HG03159 (cell line): ENCODE measurements around the gene CSNK2A2.

Source experiments
- ATAC-seq: cut with Tn5 transposase; IDR thresholded peaks from one replicate; pipeline ENCODE4 v1.9.1; 2021; ENCODE audit warnings: mild to moderate bottlenecking, moderate library complexity; ENCODE audit not compliant: unreplicated experiment

Gene CSNK2A2

DNA sequence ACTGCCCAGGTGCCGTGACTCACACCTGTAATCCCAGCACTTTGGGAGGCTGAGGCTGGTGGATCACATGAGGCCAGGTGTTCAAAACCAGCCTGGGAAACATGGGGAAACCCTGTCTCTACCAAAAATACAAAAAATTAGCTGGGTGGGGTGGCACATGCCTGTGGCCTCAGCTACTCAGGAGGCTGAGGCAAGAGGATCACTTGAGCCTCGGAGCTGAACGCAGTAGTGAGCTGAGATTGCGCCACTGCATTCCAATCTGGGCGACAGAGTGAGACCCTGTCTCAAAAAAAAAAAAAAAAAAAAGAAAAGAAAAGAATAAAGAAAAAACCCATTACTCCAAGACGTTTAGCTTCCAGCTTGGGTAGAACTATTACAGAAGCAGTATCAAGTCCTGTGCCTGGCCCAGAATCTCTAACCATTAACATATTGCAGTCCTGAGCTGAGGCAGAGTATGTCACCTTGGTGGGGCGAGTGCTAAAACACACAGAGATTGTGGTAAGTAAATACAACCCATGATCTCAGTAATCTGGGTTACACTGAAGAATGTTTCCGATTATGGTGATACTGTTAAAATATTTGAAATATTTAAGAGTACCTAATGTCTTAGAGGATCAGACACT, 45.5 kb downstream of the CSNK2A2 start:
- no peak for ATAC-seq

DNA sequence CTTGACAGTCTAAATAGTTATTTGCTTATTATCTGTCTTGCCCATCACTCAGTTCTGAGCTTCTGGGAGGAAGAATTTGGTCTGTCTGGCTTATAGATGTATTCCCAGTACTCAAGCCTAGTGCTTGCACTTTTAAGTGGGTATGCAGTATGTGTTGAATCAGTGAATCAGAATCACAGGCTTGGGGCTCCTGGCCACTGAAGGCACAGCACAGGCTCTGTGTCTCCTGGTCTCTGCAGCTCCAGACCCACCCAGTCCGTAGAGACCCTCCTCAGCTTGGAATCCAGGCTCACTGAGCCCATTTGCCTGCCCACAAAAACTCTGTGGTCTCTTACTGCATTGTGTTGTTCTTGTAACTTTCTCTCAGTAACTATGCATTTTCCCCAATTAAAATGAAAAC, 49.4 kb downstream of the CSNK2A2 start:
- no peak for ATAC-seq

DNA sequence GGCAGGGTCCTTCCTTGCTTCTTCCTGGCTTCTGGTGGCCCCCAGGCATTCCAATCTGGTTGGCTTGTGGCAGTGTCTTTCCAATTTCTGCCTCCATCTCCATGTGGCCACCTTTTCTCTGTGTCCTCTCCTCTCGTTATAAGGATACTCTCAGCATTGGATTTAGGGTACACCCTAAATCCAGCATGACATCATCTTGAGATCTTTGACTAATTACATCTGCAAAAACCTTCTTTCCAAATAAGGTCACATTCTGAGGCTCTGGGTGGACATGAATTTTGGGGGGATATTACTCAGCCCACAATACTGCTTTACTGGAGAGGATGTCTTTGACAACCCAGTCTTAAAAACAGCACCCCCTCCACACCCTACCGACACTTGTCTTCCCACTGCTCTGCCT, 49.8 kb downstream of the CSNK2A2 start:
- ATAC-seq = no peak

DNA sequence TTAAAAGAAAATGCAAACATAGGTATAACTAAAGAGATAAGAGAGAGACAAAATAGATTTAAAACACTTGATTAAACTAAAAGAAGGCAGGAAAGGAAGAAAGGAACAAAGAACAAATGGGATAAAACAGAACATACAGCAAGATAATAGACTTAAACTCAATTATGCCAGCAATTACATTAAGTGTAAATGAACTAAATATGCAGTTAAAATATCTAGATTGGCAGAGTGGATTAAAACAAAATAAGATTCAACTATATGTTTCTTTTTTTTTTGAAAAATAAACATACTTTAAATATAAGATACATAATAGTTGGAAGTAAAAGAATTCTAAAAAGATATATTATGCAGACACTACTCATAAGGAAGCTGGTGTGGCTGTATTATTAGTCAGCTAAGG, 59.1 kb downstream of the CSNK2A2 start:
- ATAC-seq = no peak

DNA sequence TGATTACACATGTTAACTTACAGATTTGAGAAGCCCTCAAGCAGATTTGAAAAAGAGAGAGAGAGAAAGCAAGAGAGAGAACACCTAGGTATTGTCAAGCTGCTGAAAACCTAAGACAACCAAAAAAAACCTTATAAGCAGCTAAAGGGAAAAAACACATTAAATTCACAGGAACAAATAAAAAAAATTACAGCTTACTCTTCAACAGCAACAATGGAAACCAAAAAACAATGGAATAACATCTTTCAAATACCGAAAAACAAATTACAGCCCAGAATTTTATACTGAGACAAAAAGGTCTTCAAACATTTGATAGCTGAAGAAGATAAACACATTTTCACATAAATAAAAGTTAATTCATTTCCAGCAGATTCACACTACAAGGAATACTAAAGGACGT, 60.3 kb downstream of the CSNK2A2 start:
- ATAC-seq = no peak

DNA sequence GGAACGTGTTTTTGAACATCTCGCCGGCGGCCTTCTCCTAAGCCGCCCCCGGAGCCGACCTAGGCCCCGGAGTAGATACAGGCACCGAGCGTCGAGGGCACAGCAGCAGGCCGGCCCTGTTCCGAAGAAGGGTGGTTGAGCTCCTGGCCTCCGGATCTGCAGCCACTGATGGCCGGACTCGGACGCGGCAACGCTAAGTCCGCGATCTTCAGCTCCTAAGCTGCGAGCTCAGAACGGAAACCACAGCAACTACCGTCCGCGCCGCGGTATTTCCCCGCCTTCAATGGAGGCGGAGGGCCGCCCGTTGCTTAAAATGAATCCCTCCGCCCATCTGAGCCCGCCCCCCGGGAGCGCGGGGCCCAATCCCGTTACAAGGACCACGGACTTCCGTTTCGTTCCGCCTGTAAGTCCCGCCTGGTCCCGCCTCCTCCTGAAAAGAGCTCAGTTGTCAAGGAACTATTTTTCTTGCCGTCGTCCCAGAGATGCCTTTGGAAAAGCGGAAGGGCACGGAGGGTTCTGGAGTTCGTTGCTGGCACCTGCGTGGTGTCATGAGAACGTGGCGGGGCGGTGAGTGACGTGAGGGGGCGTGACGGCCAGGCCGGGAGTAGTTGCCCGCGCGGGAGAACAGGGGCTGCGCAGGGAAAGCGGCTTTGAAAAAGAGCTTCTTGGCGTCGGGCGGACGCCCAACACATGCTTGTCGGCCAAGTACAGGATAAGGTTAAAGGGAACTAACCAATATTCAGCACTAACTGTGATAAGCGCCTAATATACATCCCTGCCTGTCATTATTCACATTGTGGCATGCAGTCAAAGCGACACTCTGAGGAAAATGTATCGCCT, 68.6 kb downstream of the CSNK2A2 start, which contains the start of gene CFAP20:
Gene CFAP20 (minus strand): TSS at position 285 of the 840 bp plus-strand sequence. CDS start 266 bp downstream, at position 19.
- ATAC-seq = peak; percentile 78

DNA sequence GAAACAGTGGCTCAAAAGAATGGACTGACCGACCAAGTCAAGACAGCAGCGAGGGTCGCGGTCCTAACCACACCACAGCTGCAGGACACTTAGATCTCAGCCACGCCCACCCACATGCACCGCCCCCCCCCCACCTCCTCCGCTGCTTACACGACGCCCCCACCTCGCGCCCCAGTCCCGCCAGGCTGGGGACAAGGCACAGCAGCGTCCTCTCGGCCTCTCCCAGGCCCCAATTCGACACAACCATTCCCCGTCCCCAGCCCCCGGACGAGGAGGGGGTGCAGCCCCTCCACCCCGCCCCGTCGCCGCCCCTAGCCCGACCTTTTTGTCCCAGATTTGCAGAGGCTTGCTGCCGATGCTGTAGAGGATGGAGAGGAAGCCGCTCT, 69.2 kb downstream of the CSNK2A2 start:
- peak; percentile 2 for ATAC-seq

DNA sequence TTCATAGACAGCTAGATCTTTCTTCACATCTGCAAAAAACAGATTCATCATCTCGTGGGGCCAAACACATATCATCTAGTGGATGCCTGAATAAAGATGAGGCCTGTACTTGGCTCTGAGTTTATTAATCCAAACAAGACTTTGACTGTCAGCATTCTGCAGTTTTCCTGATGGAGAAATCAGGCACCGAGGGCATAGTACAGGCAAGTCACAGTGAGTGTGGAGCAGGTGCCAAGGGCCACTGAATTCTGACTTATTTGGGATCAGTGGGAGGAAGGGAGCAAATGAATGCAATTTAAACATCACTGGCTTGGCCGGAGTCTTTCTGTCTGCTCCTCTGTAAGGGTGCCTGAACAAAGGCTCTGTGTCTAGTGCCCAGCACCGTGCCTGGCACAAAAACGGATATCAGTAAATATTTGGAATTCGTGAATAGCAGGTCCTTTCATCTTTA, 69.7 kb downstream of the CSNK2A2 start:
- ATAC-seq = no peak

DNA sequence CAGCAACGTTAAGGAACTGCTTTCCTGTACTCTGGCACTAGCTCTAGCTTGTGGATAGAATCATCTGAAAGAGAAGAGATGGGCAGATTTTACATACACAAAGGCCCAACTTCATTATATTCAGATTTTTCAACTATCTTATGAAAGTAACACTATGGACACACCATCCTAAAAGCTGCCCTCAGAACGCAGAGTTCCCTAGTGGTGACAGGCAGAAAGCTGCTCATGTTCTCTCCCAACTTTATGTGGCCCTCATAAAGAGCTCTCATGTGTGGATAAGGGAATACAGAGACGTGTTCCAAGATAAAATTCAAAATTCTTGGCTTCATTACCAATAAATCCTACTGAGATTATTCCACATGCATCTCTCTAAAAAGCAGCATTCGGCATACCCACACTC, 70.3 kb downstream of the CSNK2A2 start:
- no peak for ATAC-seq

DNA sequence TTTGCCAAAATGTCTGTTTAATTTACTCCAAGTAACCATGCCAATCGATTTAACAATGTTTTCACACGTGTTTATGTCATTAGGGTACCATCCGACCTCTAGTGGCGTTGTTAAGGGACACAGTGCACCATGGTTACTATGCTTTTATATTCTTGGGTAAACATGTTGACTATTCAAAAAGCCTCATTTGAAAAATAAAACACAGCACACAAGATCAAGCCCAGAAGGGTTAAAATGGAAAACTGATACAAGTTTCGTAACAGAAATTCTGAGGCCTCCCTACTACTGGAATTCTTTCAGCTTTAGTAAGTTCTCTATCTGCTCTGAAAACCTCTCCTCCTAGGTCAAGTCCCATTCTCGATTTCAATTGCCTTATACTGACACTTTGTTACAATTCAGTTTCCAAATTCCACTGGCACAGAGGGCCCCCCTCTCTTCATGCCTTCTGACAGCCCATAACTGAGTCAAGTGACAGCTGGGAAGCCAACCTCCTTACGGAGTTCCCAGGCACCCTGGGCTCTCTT, 70.8 kb downstream of the CSNK2A2 start:
- peak; percentile 35 for ATAC-seq

DNA sequence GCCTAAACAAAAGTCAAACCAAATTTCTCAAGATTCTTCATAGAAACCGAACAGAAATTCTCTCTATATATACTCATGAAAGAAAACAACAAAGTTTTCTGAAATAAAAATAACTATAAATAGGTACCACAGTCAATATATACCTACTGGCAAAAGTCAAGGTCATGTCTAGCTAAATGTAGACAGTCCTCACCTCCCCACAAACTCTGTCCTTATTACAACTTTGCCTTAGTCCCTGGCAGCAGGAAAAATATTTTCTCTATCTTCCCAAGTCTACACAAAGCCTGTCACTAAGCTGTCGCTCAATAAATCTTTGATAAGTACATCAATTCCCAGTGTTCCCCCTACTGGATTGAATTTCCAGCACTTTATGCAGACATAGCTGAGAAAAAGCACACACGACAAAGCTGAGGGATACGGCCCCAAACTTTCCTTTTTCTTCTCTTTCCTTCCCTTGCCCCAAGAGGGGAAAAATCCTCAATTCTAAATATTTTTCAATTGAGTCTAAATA, 71.4 kb downstream of the CSNK2A2 start:
- no peak for ATAC-seq

DNA sequence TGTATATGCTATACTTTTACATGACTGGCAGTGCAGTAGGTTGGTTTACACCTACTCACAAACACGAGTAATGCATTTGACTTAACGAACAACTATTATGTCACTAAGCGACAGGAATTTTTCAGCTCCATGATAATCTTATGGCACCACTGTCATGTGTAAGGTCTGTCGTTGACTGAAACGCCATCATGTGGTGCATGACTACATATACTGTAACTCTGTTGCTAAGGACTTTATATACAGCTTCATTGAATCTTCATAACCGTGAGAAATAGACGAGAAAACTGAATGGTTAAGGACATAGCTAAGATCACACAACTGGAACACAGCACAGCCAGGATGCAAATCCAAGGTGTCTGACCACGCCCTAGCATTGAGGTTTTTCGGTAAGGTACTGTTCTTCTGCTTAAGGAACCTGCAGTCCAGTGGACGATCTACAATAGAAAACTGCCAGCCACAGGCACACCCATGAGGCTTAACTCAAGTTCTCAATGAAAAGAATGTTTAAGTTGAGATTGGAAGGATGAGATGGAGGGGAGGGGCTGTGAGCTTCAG, 72.0 kb downstream of the CSNK2A2 start:
- ATAC-seq = no peak

DNA sequence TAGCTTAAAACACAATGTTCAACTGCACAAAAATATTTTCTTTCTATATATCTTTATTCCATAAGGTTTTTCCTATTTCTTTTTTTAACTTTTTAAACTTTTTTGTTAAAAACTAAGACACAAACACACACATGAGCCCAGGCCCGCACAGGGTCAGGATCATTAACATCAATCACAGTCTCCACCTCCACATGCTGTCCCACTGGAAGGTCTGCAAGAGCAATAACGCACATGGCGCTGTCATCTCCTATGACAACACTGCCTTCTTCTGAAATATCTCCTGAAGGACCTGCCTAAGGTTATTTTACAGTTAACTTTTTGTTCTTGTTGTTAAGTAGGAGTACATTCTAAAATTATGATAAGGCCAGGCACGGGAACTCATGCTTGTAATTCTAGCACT, 72.9 kb downstream of the CSNK2A2 start:
- no peak for ATAC-seq

DNA sequence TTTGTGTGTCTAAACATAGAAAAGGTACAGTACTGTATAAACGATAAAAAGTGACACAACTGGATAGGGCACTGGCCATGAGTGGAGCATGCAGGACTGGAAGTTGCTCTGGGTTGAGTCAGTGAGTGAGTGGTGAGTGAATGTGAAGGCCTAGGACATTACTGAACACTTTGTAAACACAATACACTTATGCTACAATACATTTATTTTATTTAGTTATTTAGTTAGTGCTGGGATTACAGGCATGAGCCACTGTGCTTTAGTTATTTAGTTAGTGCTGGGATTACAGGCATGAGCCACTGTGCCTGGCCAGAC, 73.3 kb downstream of the CSNK2A2 start:
- no peak for ATAC-seq

DNA sequence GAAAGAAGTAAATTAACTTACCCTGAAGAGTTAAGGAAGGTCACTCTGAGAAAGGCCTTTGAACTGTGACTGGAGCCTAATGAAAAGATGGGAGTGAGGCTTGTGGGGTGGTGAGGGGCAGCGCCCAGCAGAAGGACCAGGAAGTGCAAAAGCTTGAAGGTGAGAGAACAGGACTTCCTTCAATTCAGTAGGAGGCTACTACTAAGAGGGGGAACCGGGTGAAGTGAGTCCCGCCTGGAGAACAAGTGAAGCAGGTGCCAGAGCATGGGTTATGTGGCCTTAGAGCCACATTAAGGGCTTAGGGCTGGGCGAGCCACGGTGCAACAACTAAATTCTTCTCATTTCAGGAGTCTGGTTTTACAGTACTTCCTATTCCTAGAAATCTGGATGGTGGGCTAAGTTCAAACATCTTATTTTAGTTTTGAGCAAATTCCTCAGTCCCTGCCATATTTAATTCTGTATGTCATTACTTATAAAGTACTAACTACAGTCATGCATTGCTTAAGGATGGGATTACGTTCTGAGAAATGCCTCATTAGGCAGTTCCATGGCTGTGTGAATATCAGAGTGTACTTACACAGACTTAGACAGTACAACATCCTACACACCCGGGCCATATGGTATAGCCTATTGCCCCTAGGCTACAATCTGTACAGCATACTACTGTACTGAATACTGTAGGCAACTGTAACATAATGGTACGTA, 73.9 kb downstream of the CSNK2A2 start:
- ATAC-seq = no peak

DNA sequence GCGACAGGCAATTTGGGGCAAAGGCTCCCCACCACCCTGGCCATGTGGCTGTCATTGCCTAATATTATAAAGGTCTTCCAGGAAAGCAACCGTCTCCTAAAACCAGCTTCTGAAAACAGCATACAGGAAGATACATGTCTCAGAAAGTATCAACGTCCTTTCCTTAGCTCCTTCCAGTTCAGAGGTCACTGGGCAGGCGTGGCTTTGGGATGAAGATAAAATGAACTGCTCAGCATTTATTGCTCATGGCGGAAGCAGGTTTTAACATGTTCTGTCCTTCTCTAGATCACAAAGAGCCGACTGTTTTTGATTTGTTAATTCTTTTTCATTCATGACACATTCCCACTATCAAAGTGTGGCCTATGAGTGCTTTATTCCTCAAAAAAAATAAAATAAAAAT, 76.8 kb downstream of the CSNK2A2 start:
- ATAC-seq = no peak

DNA sequence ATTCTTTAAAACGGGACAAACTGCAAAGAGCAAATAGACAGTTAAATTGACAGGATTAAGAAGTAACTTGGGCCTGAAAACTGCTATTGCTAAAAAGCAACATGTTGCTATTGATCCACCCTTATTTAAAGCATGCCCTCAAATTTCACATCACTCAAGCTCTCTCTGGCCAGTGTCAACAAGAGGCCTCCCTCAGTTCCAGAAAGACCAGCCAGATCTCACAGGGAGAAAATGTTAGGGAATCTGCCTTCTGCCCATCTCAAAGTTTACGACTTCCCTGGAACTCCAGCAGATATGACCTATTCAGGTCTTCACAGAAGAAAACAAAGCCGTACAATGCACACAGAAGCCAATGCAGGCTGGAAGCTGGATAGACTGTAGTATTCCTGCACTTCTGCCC, 77.7 kb downstream of the CSNK2A2 start:
- ATAC-seq = no peak

DNA sequence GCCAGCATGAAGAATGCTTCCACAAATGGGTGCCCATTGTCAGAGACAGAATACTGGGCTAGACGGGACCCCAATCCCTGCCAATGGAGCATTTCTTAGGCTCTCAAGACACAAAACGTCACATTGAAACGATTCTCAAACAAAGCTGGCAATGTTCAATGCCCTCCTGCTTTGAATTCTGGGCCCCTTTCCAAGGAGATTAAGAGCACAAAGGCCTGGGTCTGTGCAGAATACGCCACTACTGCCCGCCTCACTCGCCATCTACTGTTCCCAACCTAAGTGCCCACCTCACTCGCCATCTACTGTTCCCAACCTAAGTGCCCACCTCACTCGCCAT, 78.4 kb downstream of the CSNK2A2 start:
- no peak for ATAC-seq

DNA sequence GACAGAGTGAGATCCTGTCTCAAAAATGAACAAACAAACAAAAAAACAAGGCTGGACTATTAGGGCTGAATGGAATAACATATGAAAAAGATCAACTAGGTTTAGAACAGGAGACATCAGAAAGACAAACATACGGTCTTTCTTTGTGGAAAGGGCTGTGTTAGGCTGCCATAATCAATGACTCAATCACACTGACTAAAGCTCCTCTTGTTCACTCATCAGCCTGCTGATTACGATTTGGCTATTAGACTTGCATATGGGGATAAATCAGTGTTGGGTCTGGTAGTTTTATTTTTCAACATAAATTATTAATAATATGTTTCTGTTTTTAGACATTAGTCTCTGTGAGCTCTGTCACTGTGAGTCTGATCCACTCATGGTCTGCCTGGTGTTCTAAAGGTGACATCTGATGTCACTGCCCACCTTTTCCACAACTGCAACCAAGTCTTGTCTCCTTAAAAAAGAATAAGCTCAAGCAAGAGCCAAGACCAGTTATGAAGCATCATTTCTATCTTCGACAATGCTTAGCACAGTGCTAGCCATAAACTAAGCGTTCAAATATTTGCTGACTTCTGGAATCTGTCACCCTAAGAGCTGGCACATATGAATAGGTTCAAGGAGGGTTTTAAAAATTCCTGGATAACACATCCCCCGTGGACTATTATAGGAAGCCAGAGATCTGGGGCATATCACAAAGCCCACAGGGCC, 79.0 kb downstream of the CSNK2A2 start:
- ATAC-seq = no peak

DNA sequence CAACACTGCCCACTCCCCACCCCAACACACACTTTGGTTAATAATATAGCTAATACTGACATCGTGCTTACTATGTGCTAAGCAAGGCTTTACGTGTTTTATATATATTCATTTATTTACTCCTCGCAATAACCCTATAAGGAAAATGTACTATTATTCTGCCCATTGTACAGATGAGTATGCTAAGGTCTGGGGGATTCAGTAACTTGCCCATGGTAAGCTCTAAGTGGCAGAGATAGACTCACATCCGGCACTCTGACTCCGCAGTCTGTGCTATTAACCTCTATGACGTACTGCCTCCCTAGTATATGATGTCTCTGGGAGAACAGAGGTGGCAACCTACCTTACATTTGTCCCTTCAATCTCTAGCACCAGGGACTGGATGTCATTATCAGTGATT, 81.4 kb downstream of the CSNK2A2 start:
- no peak for ATAC-seq

DNA sequence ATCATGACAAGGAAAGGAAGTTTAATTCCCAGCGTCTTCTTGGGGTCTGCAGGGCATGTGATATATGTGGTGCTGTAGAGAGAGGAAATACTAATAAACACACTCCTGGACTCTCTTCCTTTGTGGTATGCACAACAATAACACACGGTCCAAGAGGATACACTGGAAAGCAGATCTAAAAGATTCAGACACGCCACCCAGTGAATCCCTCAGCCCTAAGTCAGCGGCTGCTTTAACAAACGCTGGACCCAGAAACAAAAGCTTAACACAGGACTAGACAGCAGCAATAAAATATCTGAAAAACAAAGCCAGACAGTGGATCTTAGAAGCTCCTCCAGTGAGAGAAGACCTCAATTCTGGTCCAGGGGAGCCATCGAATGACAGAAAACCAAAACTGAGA, 81.8 kb downstream of the CSNK2A2 start:
- no peak for ATAC-seq
